Activated naive CD4-positive, alpha-beta T cell treated with anti-CD3 and anti-CD28 coated beads, Interleukin-2, amount 50 U/mL, for 24 hours (primary cell): ENCODE measurements around the gene HACD2.

ENCODE experiments used
- H3K27ac Mint-ChIP-seq: one replicate; pipeline ENCODE4 v1.8.0; 2021; ENCODE audit warnings: mild to moderate bottlenecking, mixed read lengths
- H3K27me3 Mint-ChIP-seq: one replicate; pipeline ENCODE4 v1.8.0; 2021; ENCODE audit warnings: mixed read lengths
- H3K36me3 Mint-ChIP-seq: one replicate; pipeline ENCODE4 v1.8.0; 2021; ENCODE audit warnings: mixed read lengths
- H3K4me1 Mint-ChIP-seq: one replicate; pipeline ENCODE4 v1.8.0; 2021; ENCODE audit warnings: mixed read lengths
- H3K4me3 Mint-ChIP-seq: one replicate; pipeline ENCODE4 v1.8.0; 2021; ENCODE audit warnings: mild to moderate bottlenecking, mixed read lengths
- H3K9me3 Mint-ChIP-seq: one replicate; pipeline ENCODE4 v1.8.0; 2021; ENCODE audit warnings: mixed read lengths

HACD2 gene

DNA sequence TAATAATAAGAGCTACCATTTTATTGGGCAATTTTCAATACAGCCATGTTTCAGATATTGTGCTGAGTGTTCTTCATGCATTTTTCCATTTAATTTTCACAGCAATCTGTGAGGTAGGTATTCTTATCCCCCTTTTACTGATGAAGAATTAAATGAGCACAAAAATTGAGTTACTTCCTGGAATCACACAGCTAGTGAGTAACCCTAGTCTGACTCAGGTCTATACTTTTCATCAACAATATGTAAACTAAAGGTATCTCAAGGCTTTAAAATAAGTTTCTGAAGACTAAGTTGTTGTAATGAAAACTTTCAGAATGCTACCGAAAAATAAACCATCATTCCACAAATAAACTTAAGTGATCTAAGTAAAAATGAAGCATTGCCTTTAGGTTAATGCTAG, 22.3 kb downstream of the HACD2 start:
- Mint-ChIP-seq H3K4me1 (peaks cover 10% of the 10 kb centered on the region), H3K9me3 (no peaks in the 10 kb centered on the region), H3K27me3 (no peaks in the 10 kb centered on the region), H3K36me3 (no peaks in the 10 kb centered on the region), H3K27ac (no peak overlapping the region), H3K4me3 (no peak overlapping the region)

DNA sequence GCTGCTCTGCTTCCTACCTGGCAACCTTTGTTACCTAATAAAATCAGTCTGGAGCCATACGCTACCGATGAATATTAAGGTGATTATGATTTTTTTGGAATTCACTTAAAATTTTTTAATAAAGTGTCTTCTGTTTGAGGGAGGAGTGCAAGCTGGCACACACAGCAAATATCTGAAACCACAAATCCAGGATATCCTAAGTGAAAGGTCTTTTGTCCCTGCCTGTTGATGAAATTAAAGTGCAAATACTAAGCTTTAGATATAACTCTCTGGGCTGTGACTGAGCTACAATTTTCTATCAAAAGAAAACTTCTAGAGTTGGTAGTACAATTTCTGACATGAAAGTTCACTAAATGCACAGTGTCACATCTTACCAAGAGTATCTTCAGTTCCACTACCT, 23.7 kb downstream of the HACD2 start:
- peaks cover 10% of the 10 kb centered on the region for H3K4me1 Mint-ChIP-seq

GRCh38 chr3:123559040-123559861, 25.6 kb downstream of the HACD2 start:
- H3K4me3 Mint-ChIP-seq: no peak overlapping the region
- H3K4me1 Mint-ChIP-seq: peaks cover 10% of the 10 kb centered on the region
- no peak overlapping the region for H3K27ac Mint-ChIP-seq
- peaks cover 13% of the 10 kb centered on the region for H3K9me3 Mint-ChIP-seq
- H3K36me3 Mint-ChIP-seq: peaks cover 26% of the 10 kb centered on the region
- no peaks in the 10 kb centered on the region for H3K27me3 Mint-ChIP-seq

More for the DNA sequence above, 23.7 kb downstream of the HACD2 start:
- no peaks in the 10 kb centered on the region for H3K27me3 Mint-ChIP-seq
- no peaks in the 10 kb centered on the region for H3K9me3 Mint-ChIP-seq
- H3K4me3 Mint-ChIP-seq: no peak overlapping the region
- no peak overlapping the region for H3K27ac Mint-ChIP-seq
- peaks cover 9% of the 10 kb centered on the region for H3K36me3 Mint-ChIP-seq

GRCh38 chr3:123553536-123553935, 31.3 kb downstream of the HACD2 start:
- Mint-ChIP-seq H3K4me3 (no peak overlapping the region), H3K27me3 (no peaks in the 10 kb centered on the region), H3K36me3 (peaks cover 49% of the 10 kb centered on the region), H3K4me1 (no peaks in the 10 kb centered on the region), H3K27ac (no peak overlapping the region), H3K9me3 (peaks cover 13% of the 10 kb centered on the region)

DNA sequence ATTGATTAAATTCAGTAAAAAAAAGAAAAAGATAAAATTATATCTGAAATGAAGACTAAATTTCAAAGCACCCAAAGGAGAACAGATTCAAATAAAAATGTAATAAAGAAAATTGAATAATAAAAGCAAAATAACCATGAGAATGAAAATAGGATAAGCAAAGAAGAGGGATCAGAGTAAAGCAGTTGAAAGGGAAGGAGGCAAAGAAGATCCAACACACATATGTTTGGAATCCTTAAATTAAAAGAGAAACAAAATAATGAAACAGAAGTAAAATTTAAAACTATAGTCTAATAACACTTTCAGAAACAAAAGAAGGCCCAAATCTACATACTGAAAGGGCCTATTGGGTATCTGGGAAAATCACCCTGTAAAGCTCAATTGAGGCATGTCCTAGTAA, 32.1 kb downstream of the HACD2 start:
- Mint-ChIP-seq H3K9me3 (peaks cover 13% of the 10 kb centered on the region), H3K4me1 (no peaks in the 10 kb centered on the region), H3K27ac (no peak overlapping the region), H3K4me3 (no peak overlapping the region), H3K27me3 (no peaks in the 10 kb centered on the region), H3K36me3 (peaks cover 53% of the 10 kb centered on the region)

DNA sequence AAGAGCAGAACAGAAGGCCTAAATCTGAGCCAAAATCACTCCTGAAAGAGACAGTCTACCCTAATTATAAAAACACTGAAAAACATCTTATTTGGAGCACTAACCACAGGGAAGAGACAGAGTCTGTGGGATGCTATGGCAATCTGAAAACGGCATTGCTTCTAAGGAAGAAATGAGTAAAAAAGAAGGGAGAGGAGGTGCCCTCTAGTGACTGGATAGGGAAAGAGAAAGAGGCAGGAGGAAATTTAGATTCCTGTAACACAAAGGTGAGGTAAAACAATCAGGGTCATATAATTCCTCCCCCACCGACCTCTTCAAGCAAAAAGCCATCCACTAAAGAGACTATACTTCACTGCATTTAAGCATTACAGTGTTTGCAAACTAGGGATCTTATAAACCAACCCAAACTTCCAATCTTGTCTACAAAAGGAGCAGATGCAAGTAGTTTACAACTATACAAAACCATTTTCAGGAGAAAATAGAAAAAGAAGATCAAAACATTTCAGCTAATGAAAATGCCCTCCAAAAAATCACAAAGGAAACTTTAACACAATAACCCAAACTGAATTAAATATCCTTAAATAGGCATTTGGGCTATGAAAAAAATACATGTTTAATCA, 32.6 kb downstream of the HACD2 start:
- Mint-ChIP-seq H3K4me1 (no peaks in the 10 kb centered on the region), H3K27ac (no peak overlapping the region), H3K36me3 (peaks cover 54% of the 10 kb centered on the region), H3K27me3 (no peaks in the 10 kb centered on the region), H3K9me3 (peaks cover 13% of the 10 kb centered on the region), H3K4me3 (no peak overlapping the region)

DNA sequence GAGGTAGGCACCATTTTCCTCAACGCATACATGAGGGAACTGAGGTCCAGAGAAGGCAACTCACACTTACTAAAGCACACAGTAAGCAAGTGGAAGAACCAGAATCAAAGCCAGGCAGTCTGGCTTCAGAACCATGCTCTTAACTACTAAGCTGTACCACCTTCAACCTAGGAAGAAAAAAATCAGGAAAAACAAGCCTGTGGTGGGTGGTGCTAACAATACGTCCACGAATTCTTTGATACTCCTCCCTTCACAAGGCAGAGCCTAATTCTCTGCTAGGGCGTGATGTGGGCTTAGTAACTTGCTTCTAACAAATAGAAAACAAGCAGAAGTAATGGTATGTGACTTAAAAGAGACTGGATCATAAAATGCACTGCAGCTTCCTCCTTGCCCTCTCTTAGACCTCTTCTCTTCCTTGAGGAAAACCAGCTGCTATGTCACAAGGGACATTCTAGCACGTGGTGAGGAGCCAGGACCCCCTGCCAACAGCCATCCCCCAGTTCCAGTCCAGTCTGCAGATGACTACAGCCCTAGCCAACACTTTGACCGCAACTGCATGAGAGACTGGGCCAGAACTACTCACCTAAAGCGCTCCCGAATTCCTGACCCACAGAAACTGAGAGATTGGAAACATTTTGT, 36.9 kb downstream of the HACD2 start:
- Mint-ChIP-seq H3K27ac (no peak overlapping the region), H3K4me1 (no peaks in the 10 kb centered on the region)

GRCh38 chr3:123546133-123546755, 38.6 kb downstream of the HACD2 start:
- Mint-ChIP-seq H3K4me1 (peaks cover 3% of the 10 kb centered on the region), H3K27ac (no peak overlapping the region), H3K9me3 (no peaks in the 10 kb centered on the region), H3K36me3 (peaks cover 19% of the 10 kb centered on the region), H3K4me3 (no peak overlapping the region), H3K27me3 (no peaks in the 10 kb centered on the region)

More for the DNA sequence above, 36.9 kb downstream of the HACD2 start:
- peaks cover 26% of the 10 kb centered on the region for H3K36me3 Mint-ChIP-seq
- H3K4me3 Mint-ChIP-seq: no peak overlapping the region
- H3K27me3 Mint-ChIP-seq: no peaks in the 10 kb centered on the region
- no peaks in the 10 kb centered on the region for H3K9me3 Mint-ChIP-seq

DNA sequence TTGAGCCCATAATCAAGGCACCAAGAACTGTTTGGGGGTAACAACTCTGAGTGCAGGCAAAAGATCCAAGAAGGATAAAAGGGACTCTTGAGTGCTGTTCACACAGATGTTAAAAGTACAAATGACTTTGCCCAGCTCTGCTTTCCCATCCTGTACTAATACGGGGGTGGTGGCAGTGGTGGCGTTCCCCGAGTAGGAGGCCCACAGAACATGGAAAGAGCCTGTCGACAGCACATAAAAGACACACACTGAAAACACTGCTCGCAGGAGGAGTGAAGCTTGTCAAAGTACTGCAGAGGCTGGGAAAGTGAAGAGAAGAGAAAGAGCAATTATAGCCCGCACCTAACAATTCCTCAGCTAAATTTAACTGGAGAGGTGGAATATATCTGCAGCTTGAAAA, 40.9 kb downstream of the HACD2 start:
- peaks cover 10% of the 10 kb centered on the region for H3K4me1 Mint-ChIP-seq

DNA sequence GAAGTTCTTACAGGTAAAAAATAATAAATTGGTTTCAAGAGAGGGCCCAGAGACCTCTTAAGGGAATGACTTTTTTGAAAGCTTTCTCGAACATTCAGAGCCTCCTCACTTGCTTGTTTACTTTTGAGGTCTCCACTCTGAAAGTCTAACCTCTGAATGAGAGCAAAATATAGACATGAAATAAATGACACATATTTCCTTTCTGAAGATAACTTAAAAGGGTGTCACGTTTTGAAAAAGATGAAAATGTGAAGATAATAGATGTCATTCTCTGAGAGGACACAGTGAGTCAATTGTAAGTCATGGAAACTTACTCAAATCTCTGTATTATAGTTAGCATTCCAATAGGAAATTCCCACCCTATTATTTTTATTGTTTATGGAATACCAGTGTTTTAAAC, 44.6 kb downstream of the HACD2 start:
- H3K9me3 Mint-ChIP-seq: no peaks in the 10 kb centered on the region
- peaks cover 8% of the 10 kb centered on the region for H3K36me3 Mint-ChIP-seq
- H3K4me1 Mint-ChIP-seq: peaks cover 19% of the 10 kb centered on the region
- H3K27me3 Mint-ChIP-seq: no peaks in the 10 kb centered on the region
- H3K4me3 Mint-ChIP-seq: peak overlapping the region; percentile 16
- peak overlapping the region; percentile 69 for H3K27ac Mint-ChIP-seq

More for the DNA sequence above, 40.9 kb downstream of the HACD2 start:
- H3K9me3 Mint-ChIP-seq: no peaks in the 10 kb centered on the region
- H3K27ac Mint-ChIP-seq: peak overlapping the region; percentile 17
- no peaks in the 10 kb centered on the region for H3K27me3 Mint-ChIP-seq
- peaks cover 11% of the 10 kb centered on the region for H3K36me3 Mint-ChIP-seq
- no peak overlapping the region for H3K4me3 Mint-ChIP-seq

DNA sequence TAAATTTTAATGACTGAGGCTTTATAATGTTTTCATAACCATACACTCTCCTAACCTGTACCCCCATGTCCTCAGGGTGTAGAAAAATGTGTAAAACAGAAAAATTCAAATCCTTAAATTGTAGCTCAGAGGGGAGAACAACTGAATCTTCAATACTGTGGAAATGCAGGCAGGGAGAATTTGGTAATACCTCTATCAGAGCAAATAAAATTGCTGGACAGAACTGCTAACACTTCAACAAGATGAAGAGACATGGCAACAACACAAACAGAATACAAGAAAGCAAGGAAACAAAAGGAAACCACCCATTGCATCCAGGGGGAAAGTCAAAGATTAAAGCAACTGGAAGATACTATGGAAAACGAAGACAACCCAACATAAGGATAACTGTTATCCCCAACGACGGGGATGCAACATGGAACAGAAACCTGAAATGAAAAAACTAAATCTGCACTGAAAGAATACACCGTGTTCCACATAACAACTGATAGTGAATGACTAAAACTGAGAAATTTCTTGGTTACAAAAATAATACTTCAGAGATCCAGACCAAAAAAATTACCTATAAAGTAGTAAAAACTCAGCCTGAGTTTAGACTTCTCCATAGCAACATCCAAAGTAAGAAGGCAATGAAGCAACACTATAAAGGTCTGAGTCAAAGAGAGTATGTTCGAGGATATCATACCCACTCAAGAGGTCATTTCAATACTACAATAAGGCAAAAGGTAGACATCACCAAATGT, 48.5 kb downstream of the HACD2 start:
- Mint-ChIP-seq H3K36me3 (peaks cover 4% of the 10 kb centered on the region), H3K4me3 (no peak overlapping the region), H3K27ac (no peak overlapping the region), H3K4me1 (peaks cover 17% of the 10 kb centered on the region), H3K27me3 (no peaks in the 10 kb centered on the region), H3K9me3 (no peaks in the 10 kb centered on the region)

DNA sequence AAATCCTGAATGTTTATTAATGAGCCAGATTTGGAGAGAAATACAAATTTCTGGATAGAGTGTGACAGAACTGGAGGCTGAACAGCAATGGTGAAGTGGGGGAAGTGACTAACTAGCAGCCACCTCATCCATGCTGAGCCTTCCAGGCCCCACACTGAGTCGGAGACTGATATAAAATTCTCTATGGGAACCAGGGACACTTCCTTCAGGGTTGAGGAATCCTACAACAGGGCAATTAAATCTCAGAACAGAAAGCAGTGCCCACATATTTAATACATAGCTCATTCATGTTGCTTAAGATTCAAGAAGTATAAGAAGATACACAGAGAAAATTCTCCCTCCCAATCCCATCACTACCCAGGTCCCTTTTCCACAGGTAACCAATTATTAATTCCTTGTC, 49.3 kb downstream of the HACD2 start:
- Mint-ChIP-seq H3K36me3 (peaks cover 2% of the 10 kb centered on the region), H3K27me3 (no peaks in the 10 kb centered on the region), H3K27ac (no peak overlapping the region), H3K4me1 (peaks cover 15% of the 10 kb centered on the region), H3K4me3 (no peak overlapping the region), H3K9me3 (no peaks in the 10 kb centered on the region)

- Mint-ChIP-seq H3K27ac (no peak overlapping the region), H3K27me3 (no peaks in the 10 kb centered on the region), H3K36me3 (peaks cover 2% of the 10 kb centered on the region), H3K9me3 (no peaks in the 10 kb centered on the region), H3K4me1 (peaks cover 8% of the 10 kb centered on the region), H3K4me3 (no peak overlapping the region)
Observed at GRCh38 chr3:123534264-123534663, 50.6 kb downstream of the HACD2 start.

- Mint-ChIP-seq H3K4me1 (peaks cover 8% of the 10 kb centered on the region), H3K4me3 (no peak overlapping the region), H3K36me3 (peaks cover 2% of the 10 kb centered on the region), H3K9me3 (no peaks in the 10 kb centered on the region), H3K27ac (no peak overlapping the region), H3K27me3 (no peaks in the 10 kb centered on the region)
Observed at GRCh38 chr3:123533554-123534159, 51.2 kb downstream of the HACD2 start.

- Mint-ChIP-seq H3K4me1 (peaks cover 41% of the 10 kb centered on the region), H3K36me3 (peaks cover 16% of the 10 kb centered on the region), H3K27ac (no peak overlapping the region), H3K9me3 (no peaks in the 10 kb centered on the region), H3K4me3 (no peak overlapping the region), H3K27me3 (no peaks in the 10 kb centered on the region)
Observed at GRCh38 chr3:123528130-123528529, 56.7 kb downstream of the HACD2 start.
